Activated CD4-positive, alpha-beta memory T cell treated with anti-CD3 and anti-CD28 coated beads for 36 hours (primary cell): ENCODE measurements around the gene ZDHHC1. TPM values are rescaled to one million over a fixed set of nuclear protein-coding genes. Genes with fewer than 3 reads are reported as not detected.

Source experiments
- CTCF ChIA-PET: fragments of 350-600 bp; sonication (Branson Sonifier 250); formaldehyde crosslinking; loops from one replicate; lab custom pipeline; 2021; ENCODE audit warnings: antibody characterized with exemption, inconsistent platforms; lab: Charles Lee
- POLR2A ChIA-PET: fragments of 350-600 bp; sonication (Branson Sonifier 250); formaldehyde crosslinking; loops from one replicate; lab custom pipeline; 2021; ENCODE audit warnings: antibody characterized with exemption; lab: Charles Lee
- DNase-seq: peaks from one replicate; pipeline ENCODE4 v3.0.0-alpha.2; 2020
- H3K27ac Mint-ChIP-seq: one replicate; pipeline ENCODE4 v1.8.0; 2021; ENCODE audit warnings: mixed read lengths
- H3K27me3 Mint-ChIP-seq: one replicate; pipeline ENCODE4 v1.8.0; 2021; ENCODE audit warnings: mixed read lengths
- H3K36me3 Mint-ChIP-seq: one replicate; pipeline ENCODE4 v1.8.0; 2021; ENCODE audit warnings: mixed read lengths
- H3K4me1 Mint-ChIP-seq: one replicate; pipeline ENCODE4 v1.8.0; 2021; ENCODE audit warnings: low read depth, mixed read lengths
- H3K4me3 Mint-ChIP-seq: one replicate; pipeline ENCODE4 v1.8.0; 2021; ENCODE audit warnings: mild to moderate bottlenecking, mixed read lengths
- H3K9me3 Mint-ChIP-seq: one replicate; pipeline ENCODE4 v1.8.0; 2021; ENCODE audit warnings: mixed read lengths
- intact Hi-C: fragments of 100-400 bp; cut with micrococcal nuclease; formaldehyde crosslinking; loops from one replicate; pipeline ENCODE4 v1.15.1; 2023
- total RNA-seq, 2 experiments: library from RNA; stranded (reverse); gene quantifications; one replicate each; pipeline ENCODE4 v1.2.3, GENCODE V29; 2021

ZDHHC1 gene
- total RNA-seq, 2 experiments from 2014 or later, result 0.57 to 0.68 TPM

DNA sequence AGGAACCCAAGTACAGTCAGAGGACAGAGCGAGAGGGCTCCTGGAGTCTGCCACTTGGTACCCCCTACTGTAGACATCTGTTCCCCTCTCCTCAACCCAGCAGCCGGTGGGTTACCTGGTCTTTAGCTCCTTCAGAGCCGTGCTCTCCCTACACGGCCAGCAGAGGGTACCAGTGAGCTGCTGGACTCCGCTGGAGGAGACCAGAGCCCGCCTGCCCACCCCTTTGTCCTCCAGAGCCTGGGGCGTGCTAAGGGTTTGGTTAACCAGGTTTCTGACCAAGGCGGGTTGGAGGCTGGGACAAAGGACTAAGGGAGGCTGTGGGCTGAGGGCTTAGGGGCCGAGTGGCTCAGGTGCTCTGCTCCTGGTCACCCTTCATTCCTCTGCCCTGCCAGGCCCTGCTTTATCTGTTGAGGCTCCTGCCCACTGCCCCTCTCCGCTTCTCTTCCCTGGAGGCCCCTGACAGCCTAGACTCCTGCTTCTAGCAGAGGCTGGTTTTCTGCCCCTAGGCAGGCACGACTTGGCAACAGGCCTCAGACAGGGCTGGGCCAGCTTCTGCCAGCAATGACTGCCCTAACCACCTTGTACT is 12.0 kb upstream of the ZDHHC1 start:
- Mint-ChIP-seq H3K4me3 (no peak overlapping the region), H3K27ac (no peak overlapping the region), H3K36me3 (no peaks in the 10 kb centered on the region), H3K9me3 (no peaks in the 10 kb centered on the region), H3K27me3 (peaks cover 39% of the 10 kb centered on the region), H3K4me1 (peaks cover 10% of the 10 kb centered on the region)
- intact Hi-C loops, result no loop called here
- CTCF ChIA-PET, result interaction anchor here (0.5 to 6.7 kb wide), 43 partner anchors 8 to 470 kb away, joined by 3 to 71 read pairs (median 5); partner anchors contain the start of genes AGRP, ATP6V0D1, TMEM208 and TPPP3
- POLR2A ChIA-PET, result interaction anchor here (0.6 kb wide), 1 partner anchor 53 kb away, joined by 3 read pairs; the partner anchor contains the start of gene ATP6V0D1
- DNase-seq, result peak; percentile 76

- CTCF ChIA-PET, result interaction anchor here (0.6 to 6.7 kb wide), 17 partner anchors 10 to 468 kb away, joined by 3 to 71 read pairs (median 5); partner anchors contain the start of genes ATP6V0D1, TMEM208 and ZDHHC1
- peaks cover 6% of the 10 kb centered on the region for H3K4me1 Mint-ChIP-seq
- H3K36me3 Mint-ChIP-seq, result no peaks in the 10 kb centered on the region
- no peaks in the 10 kb centered on the region for H3K9me3 Mint-ChIP-seq
- no peak overlapping the region for H3K27ac Mint-ChIP-seq
- POLR2A ChIA-PET, result no interaction called here
- peaks cover 39% of the 10 kb centered on the region for H3K27me3 Mint-ChIP-seq
- intact Hi-C loops, result no loop called here
- no peak for DNase-seq
- H3K4me3 Mint-ChIP-seq, result no peak overlapping the region
Observed at GRCh38 chr16:67426950-67427349, 10.7 kb upstream of the ZDHHC1 start.

DNA sequence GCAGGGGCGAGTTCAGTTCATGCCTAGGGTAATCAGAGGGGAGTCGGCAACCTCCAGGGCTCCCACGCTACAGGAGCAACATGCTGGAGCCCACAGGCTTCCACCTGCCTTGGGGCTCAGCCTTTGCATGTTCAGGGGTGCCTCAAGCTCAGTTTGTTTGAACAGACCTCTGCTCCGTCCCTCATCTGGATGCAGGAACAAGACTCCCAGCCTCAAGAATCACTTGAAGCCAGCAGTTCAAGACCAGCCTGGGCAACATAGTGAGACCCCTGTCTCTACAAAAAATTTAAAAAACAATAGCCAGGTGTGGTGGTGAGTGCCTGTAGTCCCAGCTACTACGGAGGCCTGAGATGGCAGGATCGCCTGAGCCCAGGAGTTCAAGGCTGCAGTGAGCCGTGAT is 9.7 kb upstream of the ZDHHC1 start:
- intact Hi-C loops, result no loop called here
- peaks cover 3% of the 10 kb centered on the region for H3K4me1 Mint-ChIP-seq
- peaks cover 36% of the 10 kb centered on the region for H3K27me3 Mint-ChIP-seq
- POLR2A ChIA-PET, result no interaction called here
- no peak overlapping the region for H3K27ac Mint-ChIP-seq
- H3K9me3 Mint-ChIP-seq, result no peaks in the 10 kb centered on the region
- no peaks in the 10 kb centered on the region for H3K36me3 Mint-ChIP-seq
- DNase-seq, result no peak
- H3K4me3 Mint-ChIP-seq, result no peak overlapping the region
- CTCF ChIA-PET, result interaction anchor here (3.7 to 6.7 kb wide), 4 partner anchors 9 to 40 kb away, joined by 26 to 71 read pairs (median 40); partner anchors contain the start of gene ZDHHC1

GRCh38 chr16:67425580-67425979 is 9.3 kb upstream of the ZDHHC1 start:
- H3K27ac Mint-ChIP-seq, result no peak overlapping the region
- DNase-seq, result no peak
- H3K4me1 Mint-ChIP-seq, result peaks cover 3% of the 10 kb centered on the region
- H3K27me3 Mint-ChIP-seq, result peaks cover 36% of the 10 kb centered on the region
- intact Hi-C loops, result no loop called here
- ChIA-PET POLR2A (no interaction called here), CTCF (interaction anchor here (3.7 to 6.7 kb wide), 4 partner anchors 8 to 40 kb away, joined by 26 to 71 read pairs (median 40); partner anchors contain the start of gene ZDHHC1)
- no peaks in the 10 kb centered on the region for H3K36me3 Mint-ChIP-seq
- no peaks in the 10 kb centered on the region for H3K9me3 Mint-ChIP-seq
- H3K4me3 Mint-ChIP-seq, result no peak overlapping the region

- H3K27ac Mint-ChIP-seq, result no peak overlapping the region
- no peaks in the 10 kb centered on the region for H3K4me1 Mint-ChIP-seq
- ChIA-PET POLR2A (no interaction called here), CTCF (interaction anchor here (3.7 to 6.7 kb wide), 2 partner anchors 23 to 40 kb away, joined by 26 to 71 read pairs; no protein-coding TSS in a partner anchor)
- H3K4me3 Mint-ChIP-seq, result no peak overlapping the region
- intact Hi-C loops, result no loop called here
- no peak for DNase-seq
- H3K9me3 Mint-ChIP-seq, result no peaks in the 10 kb centered on the region
- peaks cover 32% of the 10 kb centered on the region for H3K27me3 Mint-ChIP-seq
- H3K36me3 Mint-ChIP-seq, result no peaks in the 10 kb centered on the region
Observed at GRCh38 chr16:67425061-67425460, 8.8 kb upstream of the ZDHHC1 start.

DNA sequence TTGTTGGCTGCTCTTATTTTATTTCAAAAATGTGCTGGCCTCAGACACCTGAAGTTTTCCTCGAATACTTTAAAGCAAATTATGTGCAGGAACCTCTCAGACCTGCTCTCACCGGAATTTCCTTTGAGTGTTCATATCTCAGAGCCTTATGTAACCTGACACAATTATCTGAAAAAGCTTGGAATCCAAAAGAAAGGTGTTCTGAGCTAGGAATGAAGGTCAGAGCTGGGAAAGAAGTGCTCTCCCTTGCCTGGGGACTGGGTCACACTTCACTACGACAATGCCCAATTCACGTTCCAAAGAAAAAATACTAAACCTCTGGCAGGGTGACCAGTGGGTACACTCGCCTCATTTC is 8.0 kb upstream of the ZDHHC1 start:
- DNase-seq, result no peak
- intact Hi-C loops, result no loop called here
- Mint-ChIP-seq H3K36me3 (no peaks in the 10 kb centered on the region), H3K27me3 (peaks cover 32% of the 10 kb centered on the region), H3K27ac (no peak overlapping the region), H3K4me1 (no peaks in the 10 kb centered on the region), H3K4me3 (no peak overlapping the region), H3K9me3 (no peaks in the 10 kb centered on the region)
- CTCF ChIA-PET, result interaction anchor here (0.8 to 6.7 kb wide), 2 partner anchors 41 to 98 kb away, joined by 4 to 71 read pairs; partner anchors contain the start of genes KCTD19 and LRRC36
- POLR2A ChIA-PET, result no interaction called here

DNA sequence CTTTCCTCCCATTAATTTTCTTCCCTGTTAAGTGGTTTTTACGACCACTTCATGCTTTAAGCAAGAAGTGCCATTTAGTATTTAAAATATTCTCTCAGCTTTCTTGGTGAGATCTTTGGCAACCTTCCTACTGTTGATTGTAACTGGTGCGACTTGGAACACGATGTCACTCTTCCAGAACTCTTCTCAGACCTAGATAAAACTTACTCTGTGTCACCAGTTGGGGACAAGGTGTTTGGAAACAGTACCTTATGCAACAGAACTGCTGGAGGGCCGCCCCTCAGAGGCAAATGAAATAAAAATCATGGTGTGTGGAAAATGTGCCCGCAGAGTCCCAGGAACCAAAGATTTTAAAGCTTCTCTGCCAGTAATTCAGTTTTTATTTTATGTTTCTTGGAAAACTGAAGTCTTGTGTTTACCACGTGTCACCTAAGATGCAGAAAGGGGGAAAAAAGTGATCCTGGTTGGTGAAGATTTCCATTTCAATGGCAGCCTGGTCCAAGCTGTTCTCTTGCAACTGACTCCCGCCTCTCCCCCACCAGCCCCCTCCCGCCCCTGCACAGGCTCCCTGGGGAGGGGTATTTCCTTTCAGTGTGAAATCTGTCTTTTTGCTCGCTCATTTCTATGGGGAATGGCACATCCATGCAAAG is 7.5 kb upstream of the ZDHHC1 start:
- no peaks in the 10 kb centered on the region for H3K9me3 Mint-ChIP-seq
- peaks cover 27% of the 10 kb centered on the region for H3K27me3 Mint-ChIP-seq
- no peak overlapping the region for H3K27ac Mint-ChIP-seq
- no peaks in the 10 kb centered on the region for H3K36me3 Mint-ChIP-seq
- no peak for DNase-seq
- intact Hi-C loops, result no loop called here
- CTCF ChIA-PET, result interaction anchor here (0.8 to 6.7 kb wide), 3 partner anchors 24 to 98 kb away, joined by 4 to 71 read pairs (median 6); partner anchors contain the start of genes KCTD19 and LRRC36
- H3K4me3 Mint-ChIP-seq, result no peak overlapping the region
- POLR2A ChIA-PET, result no interaction called here
- no peaks in the 10 kb centered on the region for H3K4me1 Mint-ChIP-seq

DNA sequence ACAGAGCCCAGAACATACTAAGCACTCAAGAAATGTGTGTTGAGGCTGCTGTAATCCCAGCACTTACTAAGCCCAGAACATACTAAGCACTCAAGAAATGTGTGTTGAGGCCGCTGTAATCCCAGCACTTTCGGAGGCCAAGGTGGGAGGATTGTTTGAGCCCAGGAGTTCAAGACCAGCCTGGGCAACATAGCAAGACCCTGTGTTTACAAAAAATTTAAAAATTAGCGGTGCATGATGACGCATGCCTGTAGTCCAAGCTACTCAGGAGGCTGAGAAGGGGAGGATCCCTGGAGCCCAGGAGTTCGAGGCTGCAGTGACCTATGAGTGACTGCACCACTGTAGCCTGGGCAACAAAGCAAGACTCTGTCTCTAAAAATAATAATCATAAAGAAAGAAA is 6.7 kb upstream of the ZDHHC1 start:
- intact Hi-C loops, result no loop called here
- no peak for DNase-seq
- Mint-ChIP-seq H3K27me3 (peaks cover 25% of the 10 kb centered on the region), H3K4me3 (no peak overlapping the region), H3K4me1 (no peaks in the 10 kb centered on the region), H3K9me3 (no peaks in the 10 kb centered on the region), H3K36me3 (no peaks in the 10 kb centered on the region), H3K27ac (no peak overlapping the region)
- CTCF ChIA-PET, result interaction anchor here (1.7 to 6.7 kb wide), 2 partner anchors 25 to 43 kb away, joined by 6 to 71 read pairs; no protein-coding TSS in a partner anchor
- POLR2A ChIA-PET, result no interaction called here

DNA sequence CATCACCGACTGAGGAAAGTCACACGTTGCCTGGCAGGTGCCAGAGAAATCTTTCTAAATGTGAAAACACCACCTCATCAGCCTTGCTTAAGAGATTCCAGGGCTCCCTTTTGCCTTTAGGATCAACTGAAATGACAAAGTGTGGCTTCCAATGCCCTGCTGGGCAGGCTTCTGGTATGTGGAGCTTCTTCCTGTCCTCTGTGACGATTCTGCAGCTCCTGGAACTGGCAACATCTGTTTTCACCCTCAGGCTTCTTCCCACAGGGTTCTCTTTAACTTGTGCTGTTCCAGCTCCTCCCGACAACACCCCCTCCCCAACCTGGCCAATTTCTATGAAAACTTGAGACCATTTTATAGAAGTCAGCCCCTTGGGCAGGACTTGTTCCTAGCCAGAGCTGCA is 4.8 kb upstream of the ZDHHC1 start:
- DNase-seq, result no peak
- Mint-ChIP-seq H3K36me3 (no peaks in the 10 kb centered on the region), H3K4me1 (no peaks in the 10 kb centered on the region), H3K9me3 (no peaks in the 10 kb centered on the region), H3K4me3 (no peak overlapping the region), H3K27me3 (peaks cover 27% of the 10 kb centered on the region), H3K27ac (no peak overlapping the region)
- POLR2A ChIA-PET, result no interaction called here
- CTCF ChIA-PET, result interaction anchor here (1.1 to 1.5 kb wide), 2 partner anchors 21 to 23 kb away, joined by 3 to 5 read pairs; no protein-coding TSS in a partner anchor
- intact Hi-C loops, result no loop called here

DNA sequence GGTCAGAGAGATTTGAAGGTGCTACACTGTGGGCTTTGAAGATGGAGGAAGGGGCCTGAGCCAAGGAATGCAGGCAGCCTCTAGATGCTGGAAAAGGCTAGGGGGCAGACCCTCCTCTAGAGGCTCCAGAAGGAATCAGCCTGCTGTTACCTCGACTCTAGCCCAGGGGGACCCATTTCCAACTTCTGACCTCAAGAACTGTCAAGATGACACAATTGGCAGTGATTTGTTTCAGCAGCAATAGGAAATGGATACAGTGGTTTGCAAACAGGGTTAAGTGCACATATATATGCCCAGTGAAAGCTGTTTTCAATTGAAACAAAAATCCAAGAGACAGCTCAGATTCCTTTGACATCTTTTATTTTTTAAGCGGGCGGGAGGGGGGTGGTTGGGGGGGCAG is 3.7 kb upstream of the ZDHHC1 start:
- peaks cover 3% of the 10 kb centered on the region for H3K4me1 Mint-ChIP-seq
- ChIA-PET CTCF (no interaction called here), POLR2A (no interaction called here)
- H3K27me3 Mint-ChIP-seq, result peaks cover 22% of the 10 kb centered on the region
- no peaks in the 10 kb centered on the region for H3K9me3 Mint-ChIP-seq
- intact Hi-C loops, result no loop called here
- no peaks in the 10 kb centered on the region for H3K36me3 Mint-ChIP-seq
- no peak for DNase-seq
- H3K4me3 Mint-ChIP-seq, result no peak overlapping the region
- no peak overlapping the region for H3K27ac Mint-ChIP-seq

- POLR2A ChIA-PET, result no interaction called here
- no peak for DNase-seq
- Mint-ChIP-seq H3K4me1 (peaks cover 3% of the 10 kb centered on the region), H3K4me3 (no peak overlapping the region), H3K36me3 (no peaks in the 10 kb centered on the region), H3K27me3 (peaks cover 23% of the 10 kb centered on the region), H3K27ac (no peak overlapping the region), H3K9me3 (no peaks in the 10 kb centered on the region)
- intact Hi-C loops, result no loop called here
- CTCF ChIA-PET, result no interaction called here
Observed at GRCh38 chr16:67419502-67419901, 3.2 kb upstream of the ZDHHC1 start.

GRCh38 chr16:67417333-67418061 is 1.2 kb upstream of the ZDHHC1 start:
- Mint-ChIP-seq H3K27me3 (peaks cover 29% of the 10 kb centered on the region), H3K27ac (no peak overlapping the region), H3K4me3 (no peak overlapping the region), H3K9me3 (no peaks in the 10 kb centered on the region), H3K36me3 (no peaks in the 10 kb centered on the region), H3K4me1 (peaks cover 3% of the 10 kb centered on the region)
- DNase-seq, result no peak
- ChIA-PET POLR2A (no interaction called here), CTCF (interaction anchor here (0.7 to 3.3 kb wide), 7 partner anchors 10 to 157 kb away, joined by 3 to 34 read pairs (median 3); no protein-coding TSS in a partner anchor)
- intact Hi-C loops, result no loop called here
